ENCODE data around the gene SELENON.

GRCh38 chr1:25799935-25800702 lies at the start of gene SELENON:
- TF ChIP-seq CTCF (CRISPR knock-in tag; IDR thresholded peaks at IDR 0.05) (no peak), ZNF639 (CRISPR knock-in tag; conservative IDR thresholded peaks at IDR 0.05) (no peak), HDAC6 (IDR thresholded peaks at IDR 0.05; ENCODE audit: low read depth, low read length) (no peak), EP300 (IDR thresholded peaks at IDR 0.05; ENCODE audit: low read depth in 2 of 2, low read length in 2 of 2) (no peak), EP300 (CRISPR knock-in tag; IDR thresholded peaks at IDR 0.05; ENCODE audit: borderline replicate concordance) (no peak), JUND (CRISPR knock-in tag; IDR thresholded peaks at IDR 0.05) (no peak), POLR2AphosphoS5 (IDR thresholded peaks at IDR 0.05; ENCODE audit: low read depth, low read length) (no peak), ZNF280B (CRISPR knock-in tag; IDR thresholded peaks at IDR 0.05; ENCODE audit: borderline replicate concordance) (no peak), PHF20 (CRISPR knock-in tag; IDR thresholded peaks at IDR 0.05) (no peak), PATZ1 (CRISPR knock-in tag; IDR thresholded peaks at IDR 0.05) (no peak; the same call in 1 of the 2 replicates), ZNF644 (CRISPR knock-in tag; IDR thresholded peaks at IDR 0.05; ENCODE audit: low read depth) (no peak), MXD4 (CRISPR knock-in tag; IDR thresholded peaks at IDR 0.05) (no peak), PAF1 (CRISPR knock-in tag; IDR thresholded peaks at IDR 0.05) (no peak), MAX (IDR thresholded peaks at IDR 0.05) (peak; percentile 38; the same call in 1 of the 2 replicates), SMARCC2 (IDR thresholded peaks at IDR 0.05) (no peak)
